ENCODE results near the gene ARHGAP1.

ARHGAP1 gene

GRCh38 chr11:46726206-46726862 lies 25.9 kb upstream of the ARHGAP1 start:
- Mint-ChIP-seq H3K9me3 (no peaks in the 10 kb centered on the region), H3K36me3 (ENCODE audit: low read depth) (no peaks in the 10 kb centered on the region), H3K27ac (no peak overlapping the region), H3K4me1 (peaks cover 20% of the 10 kb centered on the region), H3K27me3 (ENCODE audit: low read depth, poor library complexity) (peaks cover 3% of the 10 kb centered on the region), H3K4me3 (no peak overlapping the region)
- DNase-seq: no peak
- no peak for TF ChIP-seq CTCF (IDR thresholded peaks at IDR 0.05)

GRCh38 chr11:46725338-46726205 lies 25.2 kb upstream of the ARHGAP1 start:
- H3K9me3 Mint-ChIP-seq: no peaks in the 10 kb centered on the region
- no peak overlapping the region for H3K27ac Mint-ChIP-seq
- H3K27me3 Mint-ChIP-seq (ENCODE audit: low read depth, poor library complexity): peaks cover 3% of the 10 kb centered on the region
- peaks cover 22% of the 10 kb centered on the region for H3K4me1 Mint-ChIP-seq
- no peak for DNase-seq
- no peaks in the 10 kb centered on the region for H3K36me3 Mint-ChIP-seq (ENCODE audit: low read depth)
- no peak overlapping the region for H3K4me3 Mint-ChIP-seq
- TF ChIP-seq CTCF (IDR thresholded peaks at IDR 0.05): no peak

GRCh38 chr11:46724088-46724487 lies 23.7 kb upstream of the ARHGAP1 start:
- Mint-ChIP-seq H3K4me3 (no peak overlapping the region), H3K27me3 (ENCODE audit: low read depth, poor library complexity) (peaks cover 3% of the 10 kb centered on the region), H3K9me3 (no peaks in the 10 kb centered on the region), H3K36me3 (ENCODE audit: low read depth) (no peaks in the 10 kb centered on the region), H3K27ac (peak overlapping the region; percentile 65), H3K4me1 (peaks cover 30% of the 10 kb centered on the region)
- no peak for DNase-seq
- no peak for TF ChIP-seq CTCF (IDR thresholded peaks at IDR 0.05)

GRCh38 chr11:46723359-46723680 lies 22.9 kb upstream of the ARHGAP1 start:
- Mint-ChIP-seq H3K27me3 (ENCODE audit: low read depth, poor library complexity) (peaks cover 3% of the 10 kb centered on the region), H3K9me3 (no peaks in the 10 kb centered on the region), H3K4me1 (peaks cover 38% of the 10 kb centered on the region), H3K36me3 (ENCODE audit: low read depth) (no peaks in the 10 kb centered on the region), H3K4me3 (no peak overlapping the region), H3K27ac (no peak overlapping the region)
- no peak for DNase-seq
- no peak for TF ChIP-seq CTCF (IDR thresholded peaks at IDR 0.05)

- no peak for DNase-seq
- H3K27me3 Mint-ChIP-seq (ENCODE audit: low read depth, poor library complexity): peaks cover 3% of the 10 kb centered on the region
- H3K9me3 Mint-ChIP-seq: no peaks in the 10 kb centered on the region
- no peak overlapping the region for H3K27ac Mint-ChIP-seq
- TF ChIP-seq CTCF (IDR thresholded peaks at IDR 0.05): no peak
- peaks cover 40% of the 10 kb centered on the region for H3K4me1 Mint-ChIP-seq
- H3K36me3 Mint-ChIP-seq (ENCODE audit: low read depth): no peaks in the 10 kb centered on the region
- no peak overlapping the region for H3K4me3 Mint-ChIP-seq
Observed at GRCh38 chr11:46722566-46723358, 22.3 kb upstream of the ARHGAP1 start.
